ENCODE results near the gene TTN.
A peak's percentile ranks its signal among the peaks of the same experiment; 100 is the strongest.

TTN gene

GRCh38 chr2:178761759-178762371, 45.4 kb downstream of the TTN start:
- FAIRE-seq, result peak; percentile 89

DNA sequence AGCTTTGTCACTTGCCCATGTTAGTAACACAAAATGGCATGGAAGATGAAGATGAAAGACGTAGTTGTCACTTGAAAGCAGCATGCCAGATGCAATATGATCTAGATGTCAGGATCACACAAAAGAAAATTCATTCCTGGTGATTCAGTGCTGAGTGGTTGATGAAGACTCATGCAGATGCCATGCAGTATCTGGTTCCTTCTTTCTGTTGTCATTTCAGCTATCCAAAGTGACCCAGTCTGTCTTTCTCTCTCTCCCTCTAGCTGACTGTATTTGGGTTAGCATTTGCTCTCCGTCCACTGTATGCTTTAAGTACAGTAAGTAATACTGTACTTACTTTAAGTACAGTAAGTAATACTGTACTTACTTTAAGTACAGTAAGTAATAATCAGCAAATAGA, 50.4 kb downstream of the TTN start:
- DNase-seq (ENCODE audit: extremely low spot score, insufficient read length, low read depth), result no peak
- FAIRE-seq, result peak; percentile 49

More at GRCh38 chr2:178761759-178762371, 45.4 kb downstream of the TTN start:
- DNase-seq (ENCODE audit: extremely low spot score, insufficient read length, low read depth), result peak; percentile 3

GRCh38 chr2:178756343-178756742, 50.9 kb downstream of the TTN start:
- DNase-seq (ENCODE audit: extremely low spot score, insufficient read length, low read depth), result no peak
- no peak for FAIRE-seq

GRCh38 chr2:178747767-178748166, 59.5 kb downstream of the TTN start:
- DNase-seq (ENCODE audit: extremely low spot score, insufficient read length, low read depth) (no peak), FAIRE-seq (no peak)

- FAIRE-seq (no peak), DNase-seq (ENCODE audit: extremely low spot score, insufficient read length, low read depth) (no peak)
Observed at GRCh38 chr2:178734518-178734917, 72.7 kb downstream of the TTN start.

DNA sequence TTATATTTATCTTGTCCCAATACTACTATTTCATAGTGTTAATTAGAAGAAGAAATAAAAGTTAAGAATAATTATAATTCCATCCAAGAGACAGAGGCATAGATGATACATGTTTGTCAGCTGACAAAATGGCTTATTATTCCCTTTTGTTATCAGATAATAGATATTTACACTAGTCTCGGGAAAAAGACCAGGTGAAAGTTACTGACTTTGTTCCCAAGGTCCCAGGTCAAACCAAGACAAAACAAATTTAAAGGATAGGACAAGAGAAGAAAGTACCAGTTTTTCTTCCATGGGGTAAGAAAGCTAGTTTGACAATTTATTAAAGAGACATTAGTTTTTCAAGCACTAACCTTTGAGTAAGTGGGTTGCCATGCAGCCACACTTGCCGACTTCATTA, 73.2 kb downstream of the TTN start:
- FAIRE-seq (no peak), DNase-seq (ENCODE audit: extremely low spot score, insufficient read length, low read depth) (no peak)

DNA sequence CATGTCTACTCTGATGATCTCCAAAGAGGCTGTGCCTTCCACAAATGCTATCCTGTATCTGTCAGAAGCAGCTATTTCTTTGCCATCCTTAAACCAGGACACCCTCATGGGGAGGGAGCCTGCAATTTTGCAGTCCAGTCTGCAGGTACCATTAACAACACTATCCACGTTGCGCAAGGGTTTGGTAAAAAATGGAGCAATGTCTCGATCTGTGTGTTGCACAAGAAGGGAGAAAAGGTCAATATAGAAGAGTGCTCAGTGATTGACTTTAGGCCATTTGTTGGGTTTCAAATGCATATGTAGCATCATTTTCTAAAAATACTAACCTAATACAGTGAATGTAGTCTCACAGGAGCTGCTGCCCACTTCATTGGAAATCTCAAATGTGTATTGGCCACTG, 74.3 kb downstream of the TTN start:
- FAIRE-seq (no peak), DNase-seq (ENCODE audit: extremely low spot score, insufficient read length, low read depth) (no peak)

DNA sequence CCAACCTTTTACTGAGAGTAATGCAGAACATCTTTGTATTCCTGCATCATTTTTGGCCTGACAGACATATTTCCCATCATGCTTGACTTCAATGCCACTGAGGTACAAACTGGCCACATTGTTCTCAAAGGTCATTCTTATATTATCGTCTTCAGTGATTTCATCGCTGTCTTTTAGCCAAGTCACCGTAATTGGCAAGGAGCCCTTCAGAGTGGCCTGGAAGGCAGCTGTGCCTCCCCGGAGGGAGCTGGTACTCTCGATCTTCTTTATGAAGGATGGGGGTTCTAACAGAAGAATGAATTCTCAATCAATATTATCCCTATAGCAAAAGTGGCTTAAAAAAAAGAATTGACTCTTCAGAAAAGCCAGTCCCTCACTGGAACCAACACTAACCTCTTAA, 75.9 kb downstream of the TTN start:
- DNase-seq (ENCODE audit: extremely low spot score, insufficient read length, low read depth) (no peak), FAIRE-seq (no peak)

DNA sequence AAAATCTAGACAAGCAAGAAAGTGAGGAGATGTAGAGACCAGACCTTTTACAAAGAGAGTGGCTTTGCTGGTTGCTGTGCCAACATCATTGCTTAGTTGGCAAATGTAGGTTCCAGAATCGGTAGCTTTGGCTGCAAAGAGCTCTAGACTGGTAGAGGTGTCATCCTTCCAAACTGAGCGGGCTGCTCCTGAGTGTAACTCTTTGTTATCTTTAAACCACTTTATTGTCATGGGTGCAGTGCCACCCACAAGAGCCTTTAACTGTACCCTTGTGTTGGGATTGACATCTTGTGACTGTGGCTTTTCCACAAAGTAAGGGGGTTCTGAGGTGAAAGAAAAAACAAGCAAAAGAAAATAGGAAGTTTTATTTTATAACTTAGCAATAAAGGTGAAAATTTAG, 77.2 kb downstream of the TTN start:
- FAIRE-seq, result no peak
- no peak for DNase-seq (ENCODE audit: extremely low spot score, insufficient read length, low read depth)

DNA sequence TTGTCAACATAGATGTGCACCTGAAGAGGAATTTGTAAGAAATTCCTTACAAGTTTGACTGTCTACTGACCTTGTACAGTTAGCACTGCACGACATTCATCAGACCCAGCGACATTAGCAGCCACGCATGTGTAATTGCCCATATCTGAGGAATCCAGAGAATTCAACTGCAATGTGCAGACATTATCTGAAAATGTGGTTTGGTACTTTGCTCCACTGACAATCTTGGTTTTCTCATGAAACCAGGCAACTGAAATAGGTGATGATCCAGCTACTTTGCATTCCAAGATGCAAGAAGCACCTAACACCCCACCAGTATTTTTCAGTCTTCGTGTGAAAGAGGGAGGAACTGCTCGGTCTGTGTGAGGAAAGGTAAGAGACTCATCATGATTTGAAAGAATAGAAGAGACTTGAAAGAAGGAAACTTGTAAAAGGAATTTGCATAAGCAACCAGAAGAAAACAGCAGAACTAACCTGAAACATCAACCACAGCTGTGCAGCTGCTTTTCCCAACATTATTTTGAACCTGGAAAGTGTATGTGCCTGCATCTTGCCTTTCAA, 83.4 kb downstream of the TTN start:
- FAIRE-seq (no peak), DNase-seq (ENCODE audit: extremely low spot score, insufficient read length, low read depth) (no peak)

DNA sequence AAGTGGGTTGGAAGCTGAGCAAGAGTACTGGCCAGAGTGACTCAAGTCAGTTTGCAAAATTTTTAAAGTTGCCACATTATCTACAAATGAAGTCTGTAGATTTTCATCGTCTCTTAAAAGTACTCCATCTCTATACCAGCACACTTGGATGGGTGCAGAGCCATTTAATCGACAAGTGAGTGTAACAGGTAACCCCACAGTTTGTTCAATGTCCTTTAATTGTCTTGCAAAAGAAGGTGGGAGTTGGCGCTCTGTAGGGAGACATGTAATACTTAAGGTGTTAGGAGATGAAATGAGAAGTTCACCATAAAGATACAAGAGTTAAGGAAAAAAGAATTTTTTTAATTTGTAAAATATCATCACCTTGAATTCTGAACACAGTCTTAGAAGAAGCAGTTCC, 84.9 kb downstream of the TTN start:
- no peak for FAIRE-seq
- no peak for DNase-seq (ENCODE audit: extremely low spot score, insufficient read length, low read depth)

DNA sequence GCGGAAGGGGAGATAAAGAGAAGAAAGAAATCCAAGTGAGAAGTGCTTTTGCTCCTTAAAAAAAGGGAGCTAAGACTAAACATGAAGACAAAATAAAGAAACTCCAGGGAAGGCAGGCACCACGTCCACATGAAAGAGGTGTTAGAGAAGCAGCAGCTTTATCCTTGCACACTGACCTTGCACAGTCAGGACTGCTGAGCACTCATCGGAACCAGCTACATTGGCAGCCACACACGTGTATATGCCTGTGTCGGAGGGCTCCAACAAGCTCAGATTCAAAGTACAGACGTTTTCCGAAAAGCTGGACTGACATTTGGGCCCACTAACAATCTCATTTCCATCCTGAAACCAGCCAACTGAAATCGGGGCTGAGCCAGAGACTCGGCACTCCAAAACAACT, 88.2 kb downstream of the TTN start:
- FAIRE-seq (no peak), DNase-seq (ENCODE audit: extremely low spot score, insufficient read length, low read depth) (no peak)

DNA sequence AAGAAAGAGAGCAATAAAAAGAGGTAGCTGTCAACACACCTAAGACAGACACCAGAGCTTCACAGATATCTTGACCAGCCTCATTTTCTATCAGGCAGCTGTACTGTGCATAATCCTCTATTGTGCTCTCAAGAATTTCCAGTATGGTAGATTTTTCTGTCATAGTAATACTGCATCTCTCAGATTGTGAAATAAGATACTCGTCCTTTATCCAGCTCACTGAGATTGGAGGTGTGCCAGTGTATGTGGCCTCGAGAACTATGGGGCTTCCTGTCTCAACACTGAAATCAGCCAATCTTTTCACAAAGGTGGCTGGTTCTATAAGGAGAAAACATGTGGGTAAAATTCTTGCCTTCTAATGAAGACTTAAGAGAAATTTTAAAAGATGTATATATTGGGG, 88.9 kb downstream of the TTN start:
- FAIRE-seq, result no peak

GRCh38 chr2:178716394-178716793, 90.8 kb downstream of the TTN start:
- DNase-seq (ENCODE audit: extremely low spot score, insufficient read length, low read depth) (no peak), FAIRE-seq (no peak)

More for the DNA sequence above, 88.9 kb downstream of the TTN start:
- no peak for DNase-seq (ENCODE audit: extremely low spot score, insufficient read length, low read depth)

DNA sequence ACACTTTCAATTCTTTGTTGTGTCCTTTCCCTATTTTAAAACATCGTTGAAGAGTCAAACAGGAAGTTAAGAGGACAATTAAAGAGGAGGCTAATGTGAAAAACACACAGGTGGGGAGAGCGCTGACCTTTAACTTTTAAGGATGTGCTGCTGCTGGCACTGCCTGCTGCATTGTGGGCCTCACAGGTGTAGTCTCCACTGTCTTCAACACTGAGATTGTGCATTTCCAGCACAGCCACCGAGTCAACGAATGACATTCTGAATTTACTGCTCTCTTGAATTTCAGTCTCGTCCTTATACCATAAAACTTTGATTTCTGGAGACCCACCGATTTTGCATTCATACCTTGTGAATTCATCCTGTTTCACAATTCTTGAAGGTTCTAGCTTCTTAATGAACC, 91.9 kb downstream of the TTN start:
- no peak for FAIRE-seq
- DNase-seq (ENCODE audit: extremely low spot score, insufficient read length, low read depth), result no peak

DNA sequence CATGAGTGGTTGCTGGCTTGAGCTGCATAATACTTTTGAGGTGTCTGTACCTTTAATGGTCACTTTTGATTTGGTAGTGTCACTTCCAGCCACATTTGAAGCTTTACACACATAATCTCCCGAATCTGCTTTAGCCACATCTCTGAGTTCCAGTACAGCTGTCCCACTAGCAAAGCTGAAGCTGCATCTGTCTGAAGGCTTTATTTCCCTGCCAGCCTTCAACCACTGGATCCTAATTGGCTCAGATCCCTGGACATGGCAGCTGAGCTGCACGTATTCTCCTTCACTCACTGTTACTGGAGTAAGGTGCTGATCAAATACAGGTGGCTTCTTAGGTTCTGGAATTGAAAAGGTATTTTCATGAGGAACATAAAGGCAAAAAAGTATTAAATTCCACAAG, 99.7 kb downstream of the TTN start:
- FAIRE-seq, result peak; percentile 5
- no peak for DNase-seq (ENCODE audit: extremely low spot score, insufficient read length, low read depth)

DNA sequence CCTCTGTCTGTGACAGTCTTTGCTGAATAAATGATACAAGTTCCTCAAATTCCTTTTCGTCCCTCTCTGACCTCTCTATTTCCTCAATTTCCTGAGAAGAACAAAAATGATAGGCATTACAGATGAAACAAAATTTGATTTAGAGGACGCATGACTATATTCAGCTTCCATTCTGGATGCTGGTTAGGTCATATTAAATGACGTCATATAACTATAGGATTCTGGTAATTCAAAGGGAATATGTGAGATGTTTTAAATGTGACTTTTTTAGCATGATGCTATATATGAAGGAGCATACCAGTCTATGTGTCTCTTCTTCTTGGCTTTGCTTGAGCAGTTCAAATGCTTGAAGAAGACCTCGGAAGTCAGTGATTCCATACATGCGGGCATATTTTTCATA, 102.3 kb downstream of the TTN start:
- DNase-seq (ENCODE audit: extremely low spot score, insufficient read length, low read depth), result no peak
- no peak for FAIRE-seq

DNA sequence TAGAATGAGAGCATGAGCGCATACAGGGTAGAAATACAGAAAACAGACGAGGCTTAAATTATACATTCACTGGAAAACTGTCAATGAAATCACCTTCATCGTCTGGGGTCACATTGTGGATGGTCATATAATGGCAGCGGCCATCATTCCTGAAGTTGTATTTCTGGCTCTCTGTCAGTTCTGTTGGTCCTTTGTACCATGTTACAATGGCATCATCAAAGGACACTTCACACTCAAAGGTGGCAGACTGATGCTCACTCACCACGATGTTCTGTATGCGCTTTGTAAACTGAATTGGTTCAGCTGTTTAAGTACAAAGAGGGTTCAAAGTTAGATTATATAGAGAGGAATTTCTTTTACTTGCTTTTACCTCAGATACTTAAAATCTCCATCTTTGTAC, 104.9 kb downstream of the TTN start:
- FAIRE-seq, result no peak
- DNase-seq (ENCODE audit: extremely low spot score, insufficient read length, low read depth), result no peak

DNA sequence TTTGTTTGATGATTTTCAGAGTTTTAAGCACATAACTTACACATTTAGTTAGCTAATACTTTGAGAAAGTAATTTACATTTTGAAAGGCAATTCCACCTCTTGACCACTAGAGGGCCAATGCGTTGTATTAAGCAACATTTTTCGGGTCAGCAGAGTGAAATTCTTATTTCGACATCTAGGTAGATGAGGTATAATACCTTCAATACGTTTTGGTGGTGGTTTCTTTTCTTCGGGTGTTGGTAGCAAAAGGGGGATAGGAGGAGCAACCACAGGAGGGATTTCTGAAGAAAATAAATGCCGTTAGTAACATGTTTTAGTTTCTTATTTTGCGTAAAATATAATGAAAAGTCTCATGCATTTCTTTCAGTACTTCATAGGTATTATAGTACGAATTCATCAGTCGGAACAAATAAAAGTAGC, 106.3 kb downstream of the TTN start:
- FAIRE-seq, result peak; percentile 85
- DNase-seq (ENCODE audit: extremely low spot score, insufficient read length, low read depth), result peak; percentile 12

GRCh38 chr2:178700136-178700535, 107.1 kb downstream of the TTN start:
- FAIRE-seq, result no peak
- DNase-seq (ENCODE audit: extremely low spot score, insufficient read length, low read depth), result no peak

DNA sequence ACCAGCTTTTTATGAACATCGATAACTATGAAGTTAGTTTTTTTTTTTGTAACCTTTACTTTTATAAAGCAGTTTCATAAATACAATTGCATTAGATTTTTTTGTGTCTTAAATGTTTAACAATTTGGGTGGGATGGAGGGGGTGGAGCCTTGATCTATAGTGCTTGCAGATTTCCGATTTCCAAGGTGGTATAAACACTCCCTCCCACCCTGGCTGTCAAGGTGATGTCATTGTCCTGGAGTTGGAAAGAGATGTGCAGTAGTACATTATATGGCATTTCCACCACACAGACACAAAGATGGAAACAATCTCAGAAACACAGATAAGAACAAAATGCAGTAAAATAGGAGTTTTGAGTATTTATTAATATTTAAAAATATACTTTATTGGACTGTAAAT, 114.4 kb downstream of the TTN start:
- FAIRE-seq, result no peak
- no peak for DNase-seq (ENCODE audit: extremely low spot score, insufficient read length, low read depth)

- no peak for DNase-seq (ENCODE audit: extremely low spot score, insufficient read length, low read depth)
- no peak for FAIRE-seq
Observed at GRCh38 chr2:178689808-178690207, 117.4 kb downstream of the TTN start.

Measured in GM18507 (cell line).